HCT116 (cell line): Measurements from ENCODE around the gene DCTD. TPM values are rescaled to one million over a fixed set of nuclear protein-coding genes. Genes with fewer than 3 reads are reported as not detected.

Experiments
- ATAC-seq: fragments of 200-7000 bp; cut with Tn5 transposase; 2 replicates; pipeline ENCODE4 v1.9.1; 2020; ENCODE audit warnings: mild to moderate bottlenecking, moderate library complexity
- BruUV-seq: library from RNA; stranded (reverse); fragments of 400-500 nt; replicated peaks from 2 replicates; lab custom pipeline; 2021; lab: Mats Ljungman, UMichigan
- CTCF ChIA-PET: fragments of 300-600 bp; sonication (Branson Sonifier 250); formaldehyde crosslinking; loops from one replicate; lab custom pipeline; 2021; ENCODE audit warnings: antibody characterized with exemption; lab: Charles Lee
- POLR2A ChIA-PET: fragments of 300-600, 350-600 bp; sonication (Branson Sonifier 250); formaldehyde crosslinking; loops from one replicate; lab custom pipeline; 2021; ENCODE audit warnings: antibody characterized with exemption; lab: Charles Lee
- RAD21 ChIA-PET, 2 experiments: fragments of 300-600 bp; sonication (Branson Sonifier 250); formaldehyde crosslinking; loops; one replicate each; lab custom pipeline; 2023; ENCODE audit warnings: low total read pairs in 2 of 2; ENCODE audit not compliant: uncharacterized antibody in 2 of 2, unreplicated experiment in 2 of 2, low non-redundant PET in 1 of 2; lab: Charles Lee
- DNase-seq: peaks from one replicate; pipeline ENCODE4 v3.0.0-alpha.2; 2010; ENCODE audit warnings: low read depth, low spot score
- H2AFZ ChIP-seq: fragments of 200-600 bp; shearing (Covaris generic), sonication (generic); 2 replicates; pipeline ENCODE4 v1.6.1; 2017; ENCODE audit warnings: low read depth, mixed run types, mixed read lengths, antibody characterized with exemption, low read length; ENCODE audit not compliant: poor library complexity, severe bottlenecking
- H3K27ac ChIP-seq: 2 replicates; pipeline ENCODE4 v1.5.1; 2012; ENCODE audit warnings: low read depth, low read length
- H3K27me3 ChIP-seq: fragments of 200-600 bp; sonication (generic); 2 replicates; pipeline ENCODE4 v1.6.1; 2016; ENCODE audit warnings: mixed run types, low read length, mixed read lengths; ENCODE audit not compliant: insufficient read depth
- H3K36me3 ChIP-seq, 2 experiments: fragments of 200-500 bp in 1 of 2; fragments of 200-600 bp in 1 of 2; sonication (Bioruptor generic) in 1 of 2; sonication (generic) in 1 of 2; 2 replicates each; pipeline versions ENCODE4 v1.5.1 to v1.6.1; 2014 to 2016; ENCODE audit warnings: low read length in 2 of 2, inconsistent platforms in 1 of 2, mixed read lengths in 1 of 2, mixed run types in 1 of 2; ENCODE audit not compliant: insufficient read depth in 2 of 2, control insufficient read depth in 1 of 2
- H3K4me1 ChIP-seq, 2 experiments: fragments of 200-600 bp in 1 of 2; sonication (generic) in 1 of 2; 2 replicates each; pipeline versions ENCODE4 v1.5.1 to v1.6.1; 2012 to 2017; ENCODE audit warnings: low read length in 2 of 2, inconsistent platforms in 1 of 2, mild to moderate bottlenecking in 1 of 2, mixed read lengths in 1 of 2, mixed run types in 1 of 2, moderate library complexity in 1 of 2; ENCODE audit not compliant: insufficient read depth in 2 of 2, control insufficient read depth in 1 of 2
- H3K4me2 ChIP-seq: fragments of 200-600 bp; sonication (generic); 2 replicates; pipeline ENCODE4 v1.6.1; 2017; ENCODE audit warnings: mixed run types, low read length, mixed read lengths
- H3K4me3 ChIP-seq, 2 experiments: fragments of 200-600 bp in 1 of 2; sonication (generic) in 1 of 2; replicated peaks in 1 of 2; 2 replicates each; pipeline ENCODE4 v1.5.1; 2011 to 2016; ENCODE audit warnings: low read length in 2 of 2, control low read depth in 1 of 2, low read depth in 1 of 2, mild to moderate bottlenecking in 1 of 2, mixed read lengths in 1 of 2, mixed run types in 1 of 2
- H3K79me2 ChIP-seq: fragments of 200-600 bp; sonication (generic); 2 replicates; pipeline ENCODE4 v1.6.1; 2017; ENCODE audit warnings: mild to moderate bottlenecking, mixed run types, low read length, moderate library complexity, mixed read lengths; ENCODE audit not compliant: insufficient read depth
- H3K9ac ChIP-seq: fragments of 200-600 bp; sonication (generic); 2 replicates; pipeline ENCODE4 v1.6.1; 2016; ENCODE audit warnings: low read length, mixed read lengths
- H3K9me2 ChIP-seq: fragments of 200-600 bp; sonication (generic), shearing (Covaris generic); 2 replicates; pipeline ENCODE4 v1.6.1; 2017; ENCODE audit warnings: mixed run types, mild to moderate bottlenecking, moderate library complexity; ENCODE audit not compliant: insufficient read depth
- H3K9me3 ChIP-seq, 2 experiments: fragments of 200-500 bp in 1 of 2; fragments of 200-600 bp in 1 of 2; sonication (Bioruptor generic) in 1 of 2; sonication (generic) in 1 of 2; 2 replicates each; pipeline ENCODE4 v1.6.1; 2014 to 2017; ENCODE audit warnings: low read length in 2 of 2, mixed read lengths in 2 of 2, inconsistent platforms in 1 of 2, low read depth in 1 of 2, mild to moderate bottlenecking in 1 of 2, mixed run types in 1 of 2, moderate library complexity in 1 of 2; ENCODE audit not compliant: control insufficient read depth in 1 of 2, insufficient read depth in 1 of 2
- H4K20me1 ChIP-seq: fragments of 200-600 bp; sonication (generic), shearing (Covaris generic); 2 replicates; pipeline ENCODE4 v1.6.1; 2017; ENCODE audit warnings: mixed run types, mild to moderate bottlenecking, moderate library complexity; ENCODE audit not compliant: insufficient read depth
- CBX3 ChIP-seq: IDR thresholded peaks from 2 replicates; pipeline ENCODE4 v1.6.1; 2012; ENCODE audit warnings: low read depth
- CEBPB ChIP-seq: IDR thresholded peaks from 2 replicates; pipeline ENCODE4 v1.6.1; 2012; ENCODE audit warnings: low read depth
- ELF1 ChIP-seq: IDR thresholded peaks from 2 replicates; pipeline ENCODE4 v1.6.1; 2012; ENCODE audit warnings: low read depth, borderline replicate concordance
- FOSL1 ChIP-seq: IDR thresholded peaks from 2 replicates; pipeline ENCODE4 v1.6.1; 2012; ENCODE audit warnings: low read depth
- MAX ChIP-seq: IDR thresholded peaks from 2 replicates; pipeline ENCODE4 v1.6.1; 2012
- POLR2A ChIP-seq: IDR thresholded peaks from 2 replicates; pipeline ENCODE4 v1.7.0; 2011; ENCODE audit warnings: borderline replicate concordance; ENCODE audit not compliant: insufficient read depth, insufficient read length; ENCODE audit errors: extremely low read depth
- POLR2AphosphoS5 ChIP-seq: IDR thresholded peaks from 2 replicates; pipeline ENCODE4 v1.6.1; 2011; ENCODE audit warnings: mild to moderate bottlenecking, low read depth, low read length, moderate library complexity
- RAD21 ChIP-seq: IDR thresholded peaks from 2 replicates; pipeline ENCODE4 v1.6.1; 2012; ENCODE audit warnings: low read depth, mild to moderate bottlenecking
- REST ChIP-seq: IDR thresholded peaks from 2 replicates; pipeline ENCODE4 v1.6.1; 2012; ENCODE audit warnings: low read depth
- SP1 ChIP-seq: IDR thresholded peaks from 2 replicates; pipeline ENCODE4 v1.6.1; 2012; ENCODE audit warnings: low read depth
- SRF ChIP-seq: IDR thresholded peaks from 2 replicates; pipeline ENCODE4 v1.6.1; 2012; ENCODE audit warnings: low read depth
- TCF7L2 ChIP-seq: IDR thresholded peaks from 2 replicates; pipeline ENCODE4 v1.7.0; 2011; ENCODE audit warnings: borderline replicate concordance, inconsistent platforms; ENCODE audit not compliant: insufficient read depth, insufficient read length; ENCODE audit errors: extremely low read depth
- YY1 ChIP-seq: IDR thresholded peaks from 2 replicates; pipeline ENCODE4 v1.6.1; 2011; ENCODE audit warnings: low read length, low read depth, moderate library complexity, mild to moderate bottlenecking; ENCODE audit not compliant: insufficient replicate concordance; ENCODE audit errors: extremely low read depth
- ZFX ChIP-seq: fragments of 450-650 bp; IDR thresholded peaks from 2 replicates; pipeline ENCODE4 v1.6.1; 2017
- intact Hi-C: fragments of 100-400 bp; cut with micrococcal nuclease; formaldehyde crosslinking; loops from 2 replicates; pipeline ENCODE4 v1.10.0; 2022
- total RNA-seq: library from RNA; stranded (reverse); gene quantifications from one replicate; pipeline ENCODE4 v1.2.1, GENCODE V29; 2021; ENCODE audit not compliant: unreplicated experiment
- TF ChIP-seq, protein P1 (sequence below): IDR thresholded peaks from 2 replicates; pipeline ENCODE4 v1.6.1; 2011; ENCODE audit warnings: mild to moderate bottlenecking, low read length, moderate library complexity; ENCODE audit not compliant: insufficient replicate concordance; ENCODE audit errors: extremely low read depth
- TF ChIP-seq, protein P2 (sequence below): IDR thresholded peaks from 2 replicates; pipeline ENCODE4 v1.6.1; 2012

DCTD gene
- total RNA-seq, 1 experiment from 2014 or later: 96.3 TPM

GRCh38 chr4:182913621-182914020 lies 3.6 kb downstream of the DCTD start:
- Histone ChIP-seq H3K9me2 (no peaks in the 10 kb centered on the region), H3K36me3 (peaks cover 16 to 48% of the 10 kb centered on the region in 2 experiments), H3K9me3 (no peaks in the 10 kb centered on the region), H3K27me3 (no peaks in the 10 kb centered on the region), H3K79me2 (peaks cover 70% of the 10 kb centered on the region), H3K27ac (no peak overlapping the region), H2AFZ (no peak overlapping the region), H3K4me1 (peaks cover 10 to 20% of the 10 kb centered on the region in 2 experiments; a peak in 2 of 4 replicates), H3K4me3 (no peak overlapping the region), H4K20me1 (no peaks in the 10 kb centered on the region), H3K4me2 (no peak overlapping the region)
- intact Hi-C loops: no loop called here
- no TSS peak for BruUV-seq
- ChIA-PET RAD21 (no interaction called here), CTCF (no interaction called here), POLR2A (no interaction called here)
- ATAC-seq (no peak), DNase-seq (no peak)
- TF ChIP-seq CBX3: no peak
- no peak for TF ChIP-seq FOSL1
- TF ChIP-seq CEBPB: no peak
- TF ChIP-seq RAD21: no peak
- TF ChIP-seq, all 23 proteins: peak for 0
- no peak overlapping the region for H3K9ac ChIP-seq

- H3K4me2 ChIP-seq: no peak overlapping the region
- ChIA-PET POLR2A (no interaction called here), RAD21 (no interaction called here), CTCF (no interaction called here)
- no peak overlapping the region for H3K9ac ChIP-seq
- no peaks in the 10 kb centered on the region for H3K27me3 ChIP-seq
- H3K36me3 ChIP-seq: peaks cover 17 to 48% of the 10 kb centered on the region in 2 experiments
- no peaks in the 10 kb centered on the region for H4K20me1 ChIP-seq
- no TSS peak for BruUV-seq
- H3K79me2 ChIP-seq: peaks cover 73% of the 10 kb centered on the region
- no peak overlapping the region for H3K4me3 ChIP-seq
- no peaks in the 10 kb centered on the region for H3K9me2 ChIP-seq
- DNase-seq: no peak
- H2AFZ ChIP-seq: no peak overlapping the region
- H3K9me3 ChIP-seq: no peaks in the 10 kb centered on the region
- intact Hi-C loops: no loop called here
- no peak overlapping the region for H3K27ac ChIP-seq
- H3K4me1 ChIP-seq: peaks cover 6 to 16% of the 10 kb centered on the region in 2 experiments; a peak in 2 of 4 replicates
- no peak for ATAC-seq
- TF ChIP-seq YY1: no peak
- no peak for TF ChIP-seq FOSL1
- TF ChIP-seq, protein P1, sequence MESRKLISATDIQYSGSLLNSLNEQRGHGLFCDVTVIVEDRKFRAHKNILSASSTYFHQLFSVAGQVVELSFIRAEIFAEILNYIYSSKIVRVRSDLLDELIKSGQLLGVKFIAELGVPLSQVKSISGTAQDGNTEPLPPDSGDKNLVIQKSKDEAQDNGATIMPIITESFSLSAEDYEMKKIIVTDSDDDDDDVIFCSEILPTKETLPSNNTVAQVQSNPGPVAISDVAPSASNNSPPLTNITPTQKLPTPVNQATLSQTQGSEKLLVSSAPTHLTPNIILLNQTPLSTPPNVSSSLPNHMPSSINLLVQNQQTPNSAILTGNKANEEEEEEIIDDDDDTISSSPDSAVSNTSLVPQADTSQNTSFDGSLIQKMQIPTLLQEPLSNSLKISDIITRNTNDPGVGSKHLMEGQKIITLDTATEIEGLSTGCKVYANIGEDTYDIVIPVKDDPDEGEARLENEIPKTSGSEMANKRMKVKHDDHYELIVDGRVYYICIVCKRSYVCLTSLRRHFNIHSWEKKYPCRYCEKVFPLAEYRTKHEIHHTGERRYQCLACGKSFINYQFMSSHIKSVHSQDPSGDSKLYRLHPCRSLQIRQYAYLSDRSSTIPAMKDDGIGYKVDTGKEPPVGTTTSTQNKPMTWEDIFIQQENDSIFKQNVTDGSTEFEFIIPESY: no peak
- TF ChIP-seq RAD21: no peak
- no peak for TF ChIP-seq TCF7L2
- TF ChIP-seq, protein P2, sequence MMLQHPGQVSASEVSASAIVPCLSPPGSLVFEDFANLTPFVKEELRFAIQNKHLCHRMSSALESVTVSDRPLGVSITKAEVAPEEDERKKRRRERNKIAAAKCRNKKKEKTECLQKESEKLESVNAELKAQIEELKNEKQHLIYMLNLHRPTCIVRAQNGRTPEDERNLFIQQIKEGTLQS: no peak
- TF ChIP-seq REST: no peak
- no peak for TF ChIP-seq POLR2A
- no peak for TF ChIP-seq SRF
- no peak for TF ChIP-seq SP1
- TF ChIP-seq POLR2AphosphoS5: no peak
- no peak for TF ChIP-seq CBX3
- TF ChIP-seq ZFX: no peak
- TF ChIP-seq MAX: no peak
- no peak for TF ChIP-seq ELF1
These were observed 4.2 kb downstream of the DCTD start for GRCh38 chr4:182913036-182913435.
